CD8-positive, alpha-beta memory T cell (primary cell): ENCODE results near the gene POTEH. TPM values are rescaled to one million over a fixed set of nuclear protein-coding genes. Genes with fewer than 3 reads are reported as not detected.
"Not testable (repeated sequence)": the region's sequence is repeated elsewhere in the genome, so short reads cannot be mapped to it uniquely, and the experiment has no call there.

Source experiments
- CTCF ChIA-PET: fragments of 350-600 bp; sonication (Branson Sonifier 250); formaldehyde crosslinking; loops from one replicate; lab custom pipeline; 2021; ENCODE audit warnings: antibody characterized with exemption; lab: Charles Lee
- POLR2A ChIA-PET: fragments of 350-600 bp; sonication (Branson Sonifier 250); formaldehyde crosslinking; loops from one replicate; lab custom pipeline; 2021; ENCODE audit warnings: antibody characterized with exemption; lab: Charles Lee
- DNase-seq, 5 donors: peaks; one replicate each; pipeline versions ENCODE4 v3.0.0 to v3.0.0-alpha.2; 2020 to 2022; ENCODE audit warnings: mixed read lengths in 1 of 5
- H3K27ac ChIP-seq: one replicate; pipeline ENCODE4 v1.7.0; 2013; ENCODE audit warnings: low read depth, mild to moderate bottlenecking, low read length, moderate library complexity
- H3K27me3 ChIP-seq: 2 replicates; pipeline ENCODE4 v1.7.0; 2013; ENCODE audit warnings: low read length, mild to moderate bottlenecking; ENCODE audit not compliant: insufficient read depth, poor library complexity, severe bottlenecking
- H3K36me3 ChIP-seq: 2 replicates; pipeline ENCODE4 v1.7.0; 2013; ENCODE audit warnings: mild to moderate bottlenecking, low read length, moderate library complexity; ENCODE audit not compliant: insufficient read depth
- H3K4me1 ChIP-seq: 2 replicates; pipeline ENCODE4 v1.7.0; 2013; ENCODE audit warnings: mild to moderate bottlenecking, low read length, moderate library complexity; ENCODE audit not compliant: insufficient read depth
- H3K4me3 ChIP-seq: 2 replicates; pipeline ENCODE4 v1.7.0; 2013; ENCODE audit warnings: mild to moderate bottlenecking, low read length
- H3K9me3 ChIP-seq: 2 replicates; pipeline ENCODE4 v1.7.0; 2013; ENCODE audit warnings: mild to moderate bottlenecking, low read length
- H3K27ac Mint-ChIP-seq, 8 donors: one replicate each; pipeline ENCODE4 v1.8.0; 2020 to 2021; ENCODE audit warnings: mixed read lengths in 8 of 8, mild to moderate bottlenecking in 6 of 8, inconsistent platforms in 3 of 8, moderate library complexity in 3 of 8
- H3K27me3 Mint-ChIP-seq, 2 donors: one replicate each; pipeline ENCODE4 v1.8.0; 2020 to 2021; ENCODE audit warnings: mixed read lengths in 2 of 2, mild to moderate bottlenecking in 1 of 2, moderate library complexity in 1 of 2
- H3K36me3 Mint-ChIP-seq, 3 donors: one replicate each; pipeline ENCODE4 v1.8.0; 2020 to 2021; ENCODE audit warnings: mixed read lengths in 3 of 3, inconsistent platforms in 1 of 3, mild to moderate bottlenecking in 1 of 3
- H3K4me1 Mint-ChIP-seq, 3 donors: one replicate each; pipeline ENCODE4 v1.8.0; 2020 to 2021; ENCODE audit warnings: mixed read lengths in 3 of 3, inconsistent platforms in 1 of 3, mild to moderate bottlenecking in 1 of 3
- H3K4me3 Mint-ChIP-seq, 7 donors: one replicate each; pipeline ENCODE4 v1.8.0; 2020 to 2021; ENCODE audit warnings: mixed read lengths in 7 of 7, mild to moderate bottlenecking in 6 of 7, moderate library complexity in 4 of 7, inconsistent platforms in 2 of 7
- H3K9me3 Mint-ChIP-seq, 5 donors: one replicate each; pipeline ENCODE4 v1.8.0; 2020 to 2022; ENCODE audit warnings: mixed read lengths in 5 of 5, mild to moderate bottlenecking in 3 of 5, moderate library complexity in 2 of 5, inconsistent platforms in 1 of 5
- polyA plus RNA-seq: library from polyadenylated mRNA; unstranded; fragments of 300-500 nt; fragmentation: Illumina TruSeq; gene quantifications from one replicate; pipeline ENCODE4 v1.2.3, GENCODE V29; 2021
- total RNA-seq, 2 experiments: library from RNA; stranded (reverse); gene quantifications; one replicate each; pipeline ENCODE4 v1.2.3, GENCODE V29; 2021

The POTEH gene
- total and polyA plus RNA-seq, 3 experiments from 2014 or later: not detected

DNA sequence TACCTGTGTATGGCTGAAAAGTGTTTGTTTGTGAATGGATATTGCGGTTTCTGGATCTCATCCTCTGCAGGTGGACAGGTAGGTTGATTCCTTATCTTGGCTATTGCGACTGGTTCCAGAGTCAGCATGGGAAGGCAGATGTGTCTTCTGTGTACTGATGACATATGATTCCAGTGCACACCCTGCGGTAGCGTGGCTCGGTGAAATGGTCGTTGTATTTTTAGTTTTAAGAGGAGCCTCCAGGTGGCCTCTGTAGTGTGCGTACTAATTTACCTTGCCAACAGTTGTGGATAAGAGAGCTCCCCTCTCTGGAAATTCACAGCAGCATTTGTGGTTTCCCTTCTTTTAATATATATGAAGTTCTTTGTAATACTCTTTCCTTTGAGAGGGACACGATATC is 10.1 kb upstream of the POTEH start:
- H3K27ac ChIP-seq, H3K4me1 ChIP-seq, H3K27me3 Mint-ChIP-seq, DNase-seq, H3K36me3 ChIP-seq, H3K27ac Mint-ChIP-seq, CTCF ChIA-PET, H3K9me3 ChIP-seq, H3K9me3 Mint-ChIP-seq, POLR2A ChIA-PET, H3K4me1 Mint-ChIP-seq, H3K4me3 ChIP-seq, H3K36me3 Mint-ChIP-seq, H3K27me3 ChIP-seq, H3K4me3 Mint-ChIP-seq: not testable (repeated sequence)

DNA sequence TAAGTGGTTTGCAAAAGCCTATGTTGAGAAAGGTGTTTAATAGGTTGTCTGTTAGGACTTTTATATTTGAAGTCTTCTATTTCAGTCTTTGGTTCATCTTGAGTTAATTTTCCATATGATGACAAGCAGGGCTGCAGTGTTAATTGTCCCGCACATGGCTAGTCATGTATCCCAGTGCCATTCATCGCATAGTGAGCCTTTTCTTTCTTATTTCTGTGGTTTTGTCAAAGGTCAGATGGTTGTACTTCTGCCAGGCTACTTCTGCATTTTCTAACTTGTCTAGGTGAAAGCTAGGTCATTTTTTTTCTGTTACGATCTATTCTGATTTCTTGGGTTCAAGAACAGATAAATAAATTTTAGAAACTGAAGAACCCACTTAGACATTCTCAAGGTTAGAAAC is 5.7 kb upstream of the POTEH start:
- H3K36me3 ChIP-seq, H3K4me3 Mint-ChIP-seq, H3K9me3 ChIP-seq, H3K27ac Mint-ChIP-seq, H3K27me3 Mint-ChIP-seq, CTCF ChIA-PET, H3K4me3 ChIP-seq, POLR2A ChIA-PET, H3K36me3 Mint-ChIP-seq, H3K27me3 ChIP-seq, H3K4me1 ChIP-seq, H3K4me1 Mint-ChIP-seq, DNase-seq, H3K27ac ChIP-seq, H3K9me3 Mint-ChIP-seq: not testable (repeated sequence)

DNA sequence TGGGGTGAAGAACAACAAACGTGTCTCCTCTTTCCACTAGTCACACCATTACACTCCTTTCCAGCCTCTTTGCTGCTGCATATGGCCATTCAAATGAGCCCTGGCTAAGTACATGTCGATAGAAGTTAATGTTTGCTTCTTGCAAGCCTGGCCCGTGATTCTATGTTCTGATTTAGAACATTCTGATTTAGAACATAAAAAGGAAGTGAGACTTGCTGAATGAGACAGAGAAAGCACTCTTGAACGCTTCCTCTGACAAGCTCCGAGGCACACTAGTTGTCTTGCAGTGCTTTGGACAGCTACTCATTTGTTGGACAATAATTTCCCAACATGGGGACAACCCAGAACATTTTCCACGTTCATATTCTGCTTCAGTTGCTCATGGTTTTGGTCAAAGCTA is 5.1 kb upstream of the POTEH start:
- CTCF ChIA-PET, DNase-seq, POLR2A ChIA-PET: not testable (repeated sequence)

DNA sequence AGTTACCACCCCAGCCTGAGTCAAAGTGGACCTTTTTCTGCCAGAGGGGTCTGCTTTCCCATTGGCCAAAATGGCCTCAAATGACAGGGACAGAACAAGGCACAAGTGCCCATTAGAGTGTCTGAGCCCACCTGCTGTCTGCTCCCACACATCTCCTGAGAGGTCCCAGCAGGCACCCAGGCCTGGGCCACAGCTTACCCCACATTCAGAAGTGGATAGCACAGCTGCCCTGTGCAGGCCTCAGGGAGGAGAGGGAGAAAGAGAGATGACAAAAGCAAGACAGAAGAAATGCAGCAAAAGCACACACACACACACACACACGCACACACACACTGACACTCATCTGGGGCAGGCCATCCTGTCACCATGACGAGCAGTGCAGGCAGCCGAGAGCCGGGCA is 4.2 kb upstream of the POTEH start:
- H3K27ac Mint-ChIP-seq, H3K36me3 ChIP-seq, H3K27me3 Mint-ChIP-seq, H3K9me3 ChIP-seq, H3K27me3 ChIP-seq, DNase-seq, H3K4me3 ChIP-seq, H3K4me1 Mint-ChIP-seq, H3K4me1 ChIP-seq, H3K4me3 Mint-ChIP-seq, POLR2A ChIA-PET, H3K36me3 Mint-ChIP-seq, H3K27ac ChIP-seq, H3K9me3 Mint-ChIP-seq, CTCF ChIA-PET: not testable (repeated sequence)

More for the DNA sequence above, 5.1 kb upstream of the POTEH start:
- H3K4me1 Mint-ChIP-seq, H3K9me3 ChIP-seq, H3K4me3 ChIP-seq, H3K27me3 ChIP-seq, H3K4me3 Mint-ChIP-seq, H3K36me3 Mint-ChIP-seq, H3K27ac ChIP-seq, H3K36me3 ChIP-seq, H3K9me3 Mint-ChIP-seq, H3K4me1 ChIP-seq, H3K27me3 Mint-ChIP-seq, H3K27ac Mint-ChIP-seq: not testable (repeated sequence)

DNA sequence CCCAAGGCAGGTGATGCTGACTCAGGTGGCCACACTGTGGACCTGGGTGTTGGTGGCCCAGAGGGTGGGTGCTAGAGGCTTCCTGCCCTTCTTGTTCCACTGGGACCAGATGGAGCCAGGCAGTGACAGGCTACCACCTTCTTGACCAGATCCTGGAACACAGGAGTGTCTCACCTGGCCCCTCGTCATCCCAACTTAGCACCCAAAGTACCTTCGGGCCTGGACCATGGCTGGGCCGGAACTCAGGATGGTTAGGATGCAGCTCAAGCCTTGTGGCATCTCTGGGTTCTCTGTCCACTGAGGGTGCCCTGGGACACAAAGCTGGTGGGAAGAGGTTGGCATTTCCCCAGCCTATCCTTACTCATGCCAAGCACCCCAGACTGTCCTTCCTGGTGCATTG is 2.7 kb upstream of the POTEH start:
- H3K4me1 ChIP-seq, H3K4me3 Mint-ChIP-seq, DNase-seq, H3K27ac ChIP-seq, H3K9me3 ChIP-seq, POLR2A ChIA-PET, H3K4me3 ChIP-seq, H3K9me3 Mint-ChIP-seq, H3K4me1 Mint-ChIP-seq, H3K27me3 ChIP-seq, H3K27ac Mint-ChIP-seq, H3K36me3 Mint-ChIP-seq, CTCF ChIA-PET, H3K36me3 ChIP-seq, H3K27me3 Mint-ChIP-seq: not testable (repeated sequence)

DNA sequence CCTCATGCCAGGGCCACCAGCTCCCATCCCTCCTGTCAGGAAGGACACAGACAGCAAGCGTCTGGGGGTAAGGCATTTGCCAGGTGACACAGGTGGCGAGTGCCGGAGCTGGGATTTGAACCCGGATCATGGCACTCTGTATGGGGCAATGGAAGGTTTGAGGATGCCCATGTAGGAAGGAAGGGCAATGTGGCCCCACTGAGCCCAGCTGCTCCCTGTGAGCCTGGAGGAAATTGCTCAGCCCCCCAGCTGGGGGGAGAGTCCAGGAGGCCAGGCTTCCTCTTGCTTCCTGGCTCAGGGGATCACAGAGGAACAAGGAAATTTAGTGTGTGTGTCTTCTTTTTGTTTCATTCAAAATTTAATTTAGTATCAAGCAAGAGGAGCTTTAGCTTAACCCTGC is 2.1 kb upstream of the POTEH start:
- CTCF ChIA-PET, H3K9me3 Mint-ChIP-seq, H3K4me3 Mint-ChIP-seq, H3K36me3 ChIP-seq, H3K27me3 ChIP-seq, POLR2A ChIA-PET, H3K27ac ChIP-seq, H3K27ac Mint-ChIP-seq, H3K36me3 Mint-ChIP-seq, DNase-seq, H3K4me1 Mint-ChIP-seq, H3K4me1 ChIP-seq, H3K9me3 ChIP-seq, H3K4me3 ChIP-seq, H3K27me3 Mint-ChIP-seq: not testable (repeated sequence)

DNA sequence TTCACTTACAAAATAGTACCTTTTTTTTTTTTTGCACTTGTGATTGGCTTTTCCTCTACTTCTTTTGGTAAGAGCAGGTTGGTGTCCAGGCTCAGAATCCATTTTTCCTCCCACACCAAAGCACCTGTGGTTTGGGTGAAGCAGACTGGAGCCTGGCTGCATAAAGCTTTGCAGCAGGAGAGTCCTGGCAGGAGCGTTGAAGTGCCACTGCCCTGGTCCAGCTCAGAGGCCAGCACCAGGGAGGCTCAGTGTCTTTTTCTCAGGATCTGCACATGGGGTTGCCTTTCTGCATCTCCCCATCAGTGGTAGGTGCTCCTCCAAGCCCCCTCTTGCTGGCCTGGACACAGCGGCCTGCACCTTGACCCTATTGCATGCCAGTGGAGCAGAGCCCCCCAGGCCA is 1.7 kb upstream of the POTEH start:
- H3K36me3 Mint-ChIP-seq, DNase-seq, H3K4me3 ChIP-seq, H3K9me3 Mint-ChIP-seq, CTCF ChIA-PET, H3K27ac ChIP-seq, H3K27me3 ChIP-seq, H3K36me3 ChIP-seq, H3K4me1 ChIP-seq, H3K4me1 Mint-ChIP-seq, H3K27me3 Mint-ChIP-seq, POLR2A ChIA-PET, H3K4me3 Mint-ChIP-seq, H3K27ac Mint-ChIP-seq, H3K9me3 ChIP-seq: not testable (repeated sequence)

DNA sequence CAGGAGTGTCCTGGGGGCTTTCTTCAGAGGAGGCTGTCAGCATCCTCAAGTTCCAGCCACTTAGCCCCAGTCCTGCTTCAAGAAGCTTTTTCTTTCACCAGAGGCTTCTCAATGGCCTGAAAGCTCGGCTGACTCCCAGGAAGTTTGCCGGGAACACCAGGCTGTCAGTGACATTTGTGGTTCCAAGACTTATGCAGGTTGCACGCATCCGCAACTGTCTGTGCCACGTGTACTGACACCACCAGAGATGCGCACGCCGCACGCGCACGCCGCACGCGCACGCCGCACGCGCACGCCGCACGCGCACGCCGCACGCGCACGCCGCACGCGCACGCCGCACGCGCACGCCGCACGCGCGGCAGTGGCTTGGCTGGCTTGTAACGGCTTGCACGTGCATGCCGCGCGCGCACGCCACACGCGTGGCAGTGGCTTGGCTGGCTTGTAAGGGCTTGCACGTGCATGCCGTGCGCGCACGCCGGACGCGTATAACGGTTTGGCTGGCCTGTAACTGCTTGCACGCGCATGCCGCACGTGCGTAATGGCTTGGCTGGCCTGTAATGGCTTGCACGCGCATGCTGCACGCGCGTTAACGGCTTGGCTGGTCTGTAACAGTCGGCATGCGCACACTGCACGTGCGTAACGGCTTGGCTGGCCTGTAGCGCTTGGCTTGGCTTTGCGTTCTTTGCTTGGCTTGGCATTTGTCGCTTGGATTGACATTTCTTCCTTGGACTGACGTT is 646 bp upstream of the POTEH start:
- H3K27ac Mint-ChIP-seq, H3K27me3 Mint-ChIP-seq, H3K27me3 ChIP-seq, H3K4me3 Mint-ChIP-seq, H3K4me3 ChIP-seq, H3K9me3 ChIP-seq, POLR2A ChIA-PET, H3K36me3 Mint-ChIP-seq, H3K36me3 ChIP-seq, H3K9me3 Mint-ChIP-seq, H3K4me1 Mint-ChIP-seq, H3K27ac ChIP-seq, CTCF ChIA-PET, H3K4me1 ChIP-seq: not testable (repeated sequence)
- DNase-seq: peak in 1 of 5 donors; percentile 44

DNA sequence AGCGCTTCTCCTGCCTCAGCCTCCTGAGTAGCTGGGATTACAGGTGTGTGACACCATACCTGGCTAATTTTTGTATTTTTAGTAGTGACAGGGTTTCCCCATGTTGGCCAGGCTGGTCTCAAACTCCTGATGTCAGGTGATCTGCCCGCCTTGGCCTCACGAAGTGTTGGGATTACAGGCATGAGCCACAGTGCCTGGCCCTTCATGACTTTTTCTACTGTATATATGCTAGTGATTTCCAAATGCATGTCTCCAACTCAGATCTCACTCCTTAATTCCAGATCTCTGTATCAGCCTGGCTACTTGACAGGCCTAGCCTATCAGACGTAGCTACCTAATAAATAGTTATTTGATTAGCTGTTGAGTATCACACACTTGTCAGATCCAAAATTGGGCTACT is 23.8 kb downstream of the POTEH start:
- H3K9me3 Mint-ChIP-seq, H3K36me3 ChIP-seq, H3K27me3 ChIP-seq, H3K4me3 ChIP-seq, H3K4me3 Mint-ChIP-seq, H3K9me3 ChIP-seq, POLR2A ChIA-PET, DNase-seq, H3K36me3 Mint-ChIP-seq, H3K27me3 Mint-ChIP-seq, H3K4me1 Mint-ChIP-seq, H3K4me1 ChIP-seq, CTCF ChIA-PET, H3K27ac ChIP-seq, H3K27ac Mint-ChIP-seq: not testable (repeated sequence)
